Measurements from ENCODE around the gene TBC1D16.
A peak's percentile ranks its signal among the peaks of the same experiment; 100 is the strongest.

The TBC1D16 gene

DNA sequence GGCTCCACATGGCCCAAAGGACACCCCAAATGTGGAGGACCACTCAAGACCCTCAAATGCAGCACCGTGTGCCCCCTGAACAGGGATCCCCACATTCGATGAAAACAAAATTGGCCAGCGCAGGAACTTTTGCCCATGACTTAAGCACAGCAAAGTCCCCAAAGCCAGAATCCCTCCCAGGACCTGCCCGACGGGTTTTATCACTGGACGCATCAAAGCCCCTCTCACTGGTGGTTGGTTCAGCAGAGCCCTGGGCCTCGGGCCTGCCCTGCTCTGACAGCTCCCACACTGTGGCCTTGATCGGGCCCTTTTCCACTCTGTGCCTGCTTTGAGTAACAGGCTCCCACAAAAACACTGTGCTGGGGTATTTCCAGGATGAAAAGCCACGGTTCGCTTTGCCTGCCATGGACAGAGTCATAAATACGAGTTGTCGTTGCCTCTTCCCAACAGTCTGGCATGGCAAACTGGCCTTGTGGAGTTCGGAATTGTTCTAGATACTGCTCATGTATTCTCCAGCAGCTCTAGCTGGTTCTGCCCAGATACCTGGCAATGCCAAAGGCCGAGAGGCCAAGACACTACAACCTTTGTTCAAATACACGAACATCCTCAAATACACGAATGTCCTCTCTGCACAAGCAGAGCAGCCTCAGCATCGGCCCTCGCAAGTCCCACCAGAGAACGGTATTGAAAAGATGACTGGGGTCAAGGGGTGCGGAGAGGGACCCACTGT lies 46.4 kb downstream of the TBC1D16 start:
- Mint-ChIP-seq H3K36me3 (no peaks in the 10 kb centered on the region), H3K4me1 (peaks cover 30% of the 10 kb centered on the region), H3K27me3 (peaks cover 62% of the 10 kb centered on the region), H3K27ac (no peak overlapping the region), H3K4me3 (no peak overlapping the region), H3K9me3 (no peaks in the 10 kb centered on the region)
- no peak for DNase-seq
- CTCF ChIA-PET, result interaction anchor here (2.3 kb wide), 1 partner anchor 247 kb away, joined by 7 read pairs; no protein-coding TSS in a partner anchor

DNA sequence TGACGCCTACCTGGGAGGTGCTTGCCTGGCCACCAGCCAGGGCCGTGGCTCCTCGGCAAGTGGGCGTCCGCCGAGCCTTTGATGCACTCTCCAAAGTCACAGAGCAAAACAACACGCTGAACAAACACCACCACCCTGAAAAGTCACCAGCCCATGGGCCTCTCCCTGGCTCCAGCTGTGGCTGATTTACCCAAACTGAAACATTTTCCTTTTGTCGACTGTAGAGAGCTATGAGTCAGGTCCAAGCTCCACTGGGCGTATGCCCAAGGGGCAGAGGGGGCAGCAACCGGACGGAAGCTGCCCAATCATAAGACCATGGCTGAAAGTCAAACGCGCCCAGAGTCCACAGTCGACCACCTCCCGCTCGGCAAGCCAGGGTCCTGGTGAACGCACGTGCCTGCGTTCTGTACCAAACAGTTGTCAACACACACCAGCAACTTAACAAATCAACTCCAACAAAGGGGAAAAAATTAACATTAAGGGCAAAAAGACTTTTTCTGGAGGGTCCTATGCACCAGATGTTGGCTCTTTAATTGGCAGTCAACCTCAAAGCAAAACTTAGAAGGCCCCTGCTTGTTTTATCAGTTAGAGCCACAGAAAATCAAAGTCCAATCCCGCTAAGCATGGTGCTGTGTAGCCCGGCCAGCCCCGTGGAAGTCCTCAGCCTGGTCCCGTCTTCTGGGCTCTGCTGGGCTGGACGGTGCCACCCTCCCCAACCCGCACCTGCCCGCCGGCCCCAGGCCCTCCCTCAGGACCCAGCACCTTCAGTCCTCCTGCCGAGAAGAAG lies 47.3 kb downstream of the TBC1D16 start:
- H3K4me1 Mint-ChIP-seq, result peaks cover 21% of the 10 kb centered on the region
- no peak overlapping the region for H3K4me3 Mint-ChIP-seq
- H3K27me3 Mint-ChIP-seq, result peaks cover 66% of the 10 kb centered on the region
- DNase-seq, result no peak
- CTCF ChIA-PET, result no interaction called here
- no peaks in the 10 kb centered on the region for H3K36me3 Mint-ChIP-seq
- no peak overlapping the region for H3K27ac Mint-ChIP-seq
- no peaks in the 10 kb centered on the region for H3K9me3 Mint-ChIP-seq

DNA sequence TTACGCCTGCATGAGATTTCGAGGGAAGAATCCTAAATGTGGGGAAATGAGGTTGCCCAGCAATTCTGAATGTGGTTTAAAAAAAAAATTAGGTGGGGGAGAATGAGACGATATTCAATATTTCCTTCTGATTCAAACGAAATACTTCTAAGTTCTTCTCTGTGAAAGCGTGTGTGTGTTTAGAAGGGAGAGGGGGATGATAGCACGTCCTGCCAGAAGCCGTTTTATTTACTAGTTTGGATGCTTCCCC lies 47.8 kb downstream of the TBC1D16 start:
- H3K27ac Mint-ChIP-seq, result no peak overlapping the region
- H3K9me3 Mint-ChIP-seq, result no peaks in the 10 kb centered on the region
- peaks cover 16% of the 10 kb centered on the region for H3K4me1 Mint-ChIP-seq
- CTCF ChIA-PET, result no interaction called here
- peaks cover 67% of the 10 kb centered on the region for H3K27me3 Mint-ChIP-seq
- H3K36me3 Mint-ChIP-seq, result no peaks in the 10 kb centered on the region
- DNase-seq, result no peak
- H3K4me3 Mint-ChIP-seq, result no peak overlapping the region

DNA sequence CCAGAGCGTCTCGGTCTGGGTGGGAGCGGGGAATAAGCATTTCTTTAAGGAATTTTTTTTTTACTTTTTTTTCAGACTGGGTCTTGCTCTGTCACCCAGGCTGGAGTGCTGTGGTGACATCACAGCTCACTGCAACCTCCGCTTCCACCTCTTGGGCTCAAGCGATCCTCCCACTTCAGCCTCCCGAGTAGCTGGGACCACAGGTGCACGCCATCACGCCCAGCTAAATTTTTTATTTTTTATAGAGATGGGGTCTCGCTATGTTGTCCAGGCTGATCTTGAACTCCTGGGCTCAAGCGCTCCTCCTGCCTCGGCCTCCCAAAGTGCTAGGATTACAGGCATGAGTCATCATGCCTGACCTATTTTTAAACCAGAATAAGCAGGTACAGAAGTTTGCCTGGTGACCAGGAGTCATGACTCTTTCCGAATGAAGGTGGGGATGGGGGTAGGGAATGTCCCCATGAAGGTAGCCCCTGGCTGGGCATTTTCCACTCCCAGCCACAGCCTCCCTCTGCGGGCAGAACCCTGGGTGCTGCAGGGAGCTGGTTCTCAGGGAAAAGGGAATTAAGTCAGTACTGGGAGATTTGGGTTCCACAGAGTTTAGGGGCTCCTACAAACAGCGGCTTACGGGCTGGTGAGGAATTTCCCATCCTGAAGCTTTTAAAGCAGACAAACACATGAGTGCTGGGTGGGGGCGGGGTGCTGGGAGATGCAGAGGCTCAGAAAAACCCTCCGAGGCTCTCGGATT lies 48.3 kb downstream of the TBC1D16 start:
- CTCF ChIA-PET, result no interaction called here
- H3K36me3 Mint-ChIP-seq, result no peaks in the 10 kb centered on the region
- no peak overlapping the region for H3K27ac Mint-ChIP-seq
- DNase-seq, result no peak
- H3K9me3 Mint-ChIP-seq, result no peaks in the 10 kb centered on the region
- H3K4me1 Mint-ChIP-seq, result peaks cover 11% of the 10 kb centered on the region
- H3K27me3 Mint-ChIP-seq, result peaks cover 62% of the 10 kb centered on the region
- H3K4me3 Mint-ChIP-seq, result no peak overlapping the region

DNA sequence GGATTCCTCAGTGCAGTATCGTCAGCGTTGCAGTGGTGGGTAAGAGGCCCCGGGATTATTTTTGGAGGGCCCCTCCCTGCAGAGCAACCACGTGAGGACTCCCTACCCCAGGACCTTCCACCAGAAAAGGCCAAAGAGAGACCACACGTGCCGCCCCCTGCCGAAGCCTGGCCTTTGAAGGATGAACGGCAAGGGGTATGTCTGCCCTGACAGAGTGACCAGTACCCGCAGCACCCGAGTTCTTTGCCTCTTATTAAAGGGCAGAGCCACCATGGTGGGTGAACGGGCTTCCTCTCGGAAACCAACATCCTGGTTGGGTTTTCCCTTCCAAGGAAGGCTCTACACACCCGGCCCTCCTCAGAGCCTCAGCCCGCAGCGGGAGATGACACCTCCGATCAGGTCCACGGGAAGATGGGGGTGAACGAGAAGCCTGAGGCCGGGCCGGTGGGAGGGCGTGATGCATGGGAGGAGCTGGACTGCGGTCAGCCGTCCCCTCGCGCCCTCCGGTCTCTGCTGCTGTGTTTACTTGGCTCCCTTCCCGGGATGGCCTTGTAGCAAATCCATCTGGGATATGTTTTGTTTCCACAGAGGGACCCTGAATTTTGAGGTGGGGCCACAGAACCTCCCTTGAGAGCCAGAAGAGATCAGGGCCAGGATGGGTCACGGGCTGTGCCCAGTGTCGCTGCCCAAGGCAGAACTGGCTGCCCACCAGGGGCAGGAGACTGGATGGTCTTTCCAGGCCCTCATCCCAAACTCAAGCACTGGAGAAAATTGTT lies 49.1 kb downstream of the TBC1D16 start:
- H3K36me3 Mint-ChIP-seq, result no peaks in the 10 kb centered on the region
- peaks cover 8% of the 10 kb centered on the region for H3K4me1 Mint-ChIP-seq
- no peak for DNase-seq
- no peaks in the 10 kb centered on the region for H3K9me3 Mint-ChIP-seq
- no peak overlapping the region for H3K4me3 Mint-ChIP-seq
- CTCF ChIA-PET, result no interaction called here
- peaks cover 60% of the 10 kb centered on the region for H3K27me3 Mint-ChIP-seq
- no peak overlapping the region for H3K27ac Mint-ChIP-seq

DNA sequence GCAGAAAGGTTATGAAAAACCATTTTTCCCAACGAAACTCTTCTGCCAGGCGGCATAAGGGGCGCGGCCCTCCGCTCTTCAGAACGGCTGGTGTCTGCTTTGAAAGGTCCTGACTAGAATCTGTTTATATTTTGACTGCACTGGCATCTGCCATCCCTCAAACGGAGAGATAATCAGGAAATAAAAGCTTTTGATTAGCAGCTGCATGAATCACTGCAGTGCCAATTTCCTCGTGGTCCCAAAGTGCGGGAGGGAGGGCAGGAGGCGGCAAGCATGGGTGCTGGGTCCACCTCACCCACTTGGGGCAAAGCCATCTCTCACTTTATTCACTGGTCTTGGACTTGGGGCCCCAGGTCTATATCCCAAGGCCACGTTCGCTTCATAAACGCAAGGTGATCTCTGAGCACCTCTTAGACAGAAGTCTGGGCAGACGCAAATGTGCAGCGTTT lies 49.7 kb downstream of the TBC1D16 start:
- peaks cover 2% of the 10 kb centered on the region for H3K4me1 Mint-ChIP-seq
- H3K36me3 Mint-ChIP-seq, result no peaks in the 10 kb centered on the region
- no peak overlapping the region for H3K27ac Mint-ChIP-seq
- CTCF ChIA-PET, result no interaction called here
- DNase-seq, result no peak
- peaks cover 65% of the 10 kb centered on the region for H3K27me3 Mint-ChIP-seq
- H3K9me3 Mint-ChIP-seq, result no peaks in the 10 kb centered on the region
- no peak overlapping the region for H3K4me3 Mint-ChIP-seq

DNA sequence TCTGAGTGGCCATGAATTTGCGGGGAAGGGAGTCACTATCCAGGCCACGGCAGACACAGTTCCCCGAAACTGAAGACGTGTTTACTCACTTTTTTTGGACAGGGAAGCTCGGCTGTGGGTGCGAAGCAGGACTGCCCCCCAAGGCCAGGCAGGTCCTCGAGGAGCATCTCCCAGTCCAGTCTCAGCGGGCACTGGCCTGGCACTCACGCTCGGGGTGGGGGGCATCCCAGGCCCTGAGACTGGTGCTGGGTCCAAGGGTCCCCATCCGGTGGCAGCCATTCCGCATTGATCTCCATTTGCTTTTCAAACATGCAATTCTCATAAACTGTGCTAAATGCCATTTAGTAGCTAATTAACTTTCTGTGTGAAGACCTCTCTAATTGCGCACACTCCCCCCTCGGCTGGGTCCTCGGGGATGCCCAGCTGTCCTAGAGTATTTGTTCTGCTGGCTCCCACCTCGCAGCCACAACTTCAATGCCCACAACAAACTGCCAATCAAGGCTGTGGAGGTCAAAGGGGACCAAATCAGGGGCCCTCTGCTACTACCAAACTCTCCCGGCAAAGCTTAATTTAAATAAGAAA lies 50.2 kb downstream of the TBC1D16 start:
- H3K27me3 Mint-ChIP-seq, result peaks cover 60% of the 10 kb centered on the region
- no peak overlapping the region for H3K27ac Mint-ChIP-seq
- no peaks in the 10 kb centered on the region for H3K9me3 Mint-ChIP-seq
- H3K4me3 Mint-ChIP-seq, result no peak overlapping the region
- DNase-seq, result no peak
- H3K36me3 Mint-ChIP-seq, result no peaks in the 10 kb centered on the region
- CTCF ChIA-PET, result no interaction called here
- peaks cover 2% of the 10 kb centered on the region for H3K4me1 Mint-ChIP-seq

DNA sequence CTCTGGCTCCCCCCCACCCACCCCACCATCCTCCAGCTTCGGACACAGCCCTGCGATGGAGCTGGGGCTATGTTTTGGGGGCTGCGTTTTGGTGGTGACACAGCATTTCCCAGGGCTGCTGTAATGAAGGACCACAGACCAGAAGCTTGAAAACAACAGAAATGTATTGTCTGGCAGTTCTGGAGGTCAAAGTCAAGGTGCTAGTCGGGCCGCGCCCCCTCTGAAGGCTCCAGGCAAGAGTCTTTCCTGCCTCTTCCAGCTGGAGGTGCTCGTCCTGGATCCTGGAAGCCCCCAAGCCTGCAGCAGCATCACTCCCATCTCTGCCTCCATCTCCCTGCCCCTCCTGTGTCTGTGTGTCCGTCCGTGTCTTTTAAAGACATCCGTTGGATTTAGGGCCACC lies 50.8 kb downstream of the TBC1D16 start:
- Mint-ChIP-seq H3K27me3 (peaks cover 57% of the 10 kb centered on the region), H3K4me3 (no peak overlapping the region), H3K4me1 (peaks cover 2% of the 10 kb centered on the region), H3K27ac (no peak overlapping the region), H3K9me3 (no peaks in the 10 kb centered on the region), H3K36me3 (no peaks in the 10 kb centered on the region)
- DNase-seq, result peak; percentile 16
- CTCF ChIA-PET, result interaction anchor here (1.0 kb wide), 1 partner anchor 10 kb away, joined by 3 read pairs; no protein-coding TSS in a partner anchor

DNA sequence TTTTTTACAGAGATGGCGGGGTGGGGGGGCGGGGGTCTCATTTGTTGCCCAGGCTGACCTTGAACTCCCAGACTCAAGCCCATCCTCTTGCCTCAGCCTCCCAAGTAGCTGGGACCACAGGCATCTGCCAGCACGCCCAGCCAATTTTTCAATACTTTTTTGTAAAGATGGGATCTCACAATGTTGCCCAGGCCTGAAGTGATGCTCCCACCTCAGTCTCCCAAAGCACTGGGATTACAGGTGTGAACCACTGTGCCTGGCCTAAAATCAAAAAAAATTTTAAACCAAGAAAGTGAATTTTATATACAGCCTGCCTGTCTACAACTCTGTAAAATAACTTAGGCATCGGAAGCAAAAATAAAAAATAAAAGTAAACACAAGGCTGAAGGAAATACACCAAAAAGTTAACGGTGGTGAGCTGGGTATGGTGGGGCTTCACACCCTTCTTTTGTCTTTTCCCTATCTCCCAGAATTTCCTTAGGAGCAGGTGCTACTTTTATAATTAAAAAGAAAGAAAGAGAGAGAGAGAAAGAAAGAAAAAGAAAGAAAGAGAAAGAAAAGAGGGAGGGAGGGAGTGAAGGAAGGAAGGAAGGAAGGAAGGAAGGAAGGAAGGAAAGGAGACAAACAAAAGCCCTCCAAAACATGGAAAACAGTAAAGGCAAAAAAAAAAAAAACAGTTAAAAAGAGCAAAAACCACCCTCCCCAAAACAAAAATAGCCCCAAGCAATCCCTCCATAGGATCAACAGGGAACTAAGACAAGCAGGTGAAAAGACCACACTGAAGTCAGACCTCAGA lies 51.4 kb downstream of the TBC1D16 start:
- peaks cover 51% of the 10 kb centered on the region for H3K27me3 Mint-ChIP-seq
- H3K4me3 Mint-ChIP-seq, result no peak overlapping the region
- peak; percentile 18 for DNase-seq
- no peaks in the 10 kb centered on the region for H3K9me3 Mint-ChIP-seq
- CTCF ChIA-PET, result interaction anchor here (1.0 to 1.2 kb wide), 3 partner anchors 9 to 16 kb away, joined by 3 read pairs; no protein-coding TSS in a partner anchor
- H3K36me3 Mint-ChIP-seq, result no peaks in the 10 kb centered on the region
- H3K27ac Mint-ChIP-seq, result no peak overlapping the region
- H3K4me1 Mint-ChIP-seq, result peaks cover 2% of the 10 kb centered on the region

DNA sequence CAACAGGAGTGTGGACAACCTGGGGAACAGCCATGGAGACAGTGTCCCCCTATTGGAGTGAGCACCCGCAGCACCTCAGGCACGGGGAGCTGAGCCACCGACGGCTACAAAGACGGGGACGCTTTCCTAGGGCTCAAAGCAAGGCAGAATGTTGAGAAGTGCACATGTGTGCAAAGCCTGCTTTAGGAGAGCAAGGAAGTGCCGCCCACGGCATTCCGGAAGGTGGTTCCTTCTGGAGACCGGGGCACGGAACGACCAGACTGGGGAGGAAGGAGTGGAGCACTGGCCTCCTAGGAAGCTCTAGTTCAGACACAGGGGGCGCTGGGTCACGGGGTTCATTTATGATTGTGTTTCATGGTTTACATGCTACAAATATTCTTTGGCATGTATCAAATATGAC lies 52.2 kb downstream of the TBC1D16 start:
- CTCF ChIA-PET, result interaction anchor here (1.0 to 1.2 kb wide), 2 partner anchors 13 to 15 kb away, joined by 3 read pairs; no protein-coding TSS in a partner anchor
- Mint-ChIP-seq H3K4me1 (peaks cover 2% of the 10 kb centered on the region), H3K27ac (no peak overlapping the region), H3K36me3 (no peaks in the 10 kb centered on the region), H3K27me3 (peaks cover 43% of the 10 kb centered on the region), H3K9me3 (no peaks in the 10 kb centered on the region), H3K4me3 (no peak overlapping the region)
- DNase-seq, result peak; percentile 18

DNA sequence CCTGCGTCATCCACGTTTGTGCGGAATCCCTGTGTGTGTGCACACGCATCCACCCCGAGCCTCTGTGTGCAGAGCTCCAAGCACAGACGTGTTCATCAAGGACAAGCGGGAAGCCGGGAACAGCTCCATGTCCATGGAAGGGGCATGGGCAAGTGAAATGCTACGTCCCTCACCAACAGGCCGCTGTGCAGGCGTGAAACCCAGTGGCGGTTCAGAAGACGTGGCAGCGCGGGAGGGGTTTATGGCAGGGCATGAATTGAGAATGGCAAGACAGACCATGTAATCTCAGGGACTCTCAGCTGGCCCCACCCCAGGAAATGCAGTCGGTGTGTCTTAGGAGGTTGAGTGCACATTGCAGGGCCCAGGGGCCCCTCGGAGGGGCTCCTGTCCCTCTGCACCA lies 52.7 kb downstream of the TBC1D16 start:
- CTCF ChIA-PET, result interaction anchor here (1.0 to 1.2 kb wide), 2 partner anchors 12 to 14 kb away, joined by 3 read pairs; no protein-coding TSS in a partner anchor
- no peak overlapping the region for H3K27ac Mint-ChIP-seq
- peaks cover 38% of the 10 kb centered on the region for H3K27me3 Mint-ChIP-seq
- H3K9me3 Mint-ChIP-seq, result no peaks in the 10 kb centered on the region
- H3K4me3 Mint-ChIP-seq, result no peak overlapping the region
- H3K36me3 Mint-ChIP-seq, result no peaks in the 10 kb centered on the region
- peaks cover 2% of the 10 kb centered on the region for H3K4me1 Mint-ChIP-seq
- no peak for DNase-seq

DNA sequence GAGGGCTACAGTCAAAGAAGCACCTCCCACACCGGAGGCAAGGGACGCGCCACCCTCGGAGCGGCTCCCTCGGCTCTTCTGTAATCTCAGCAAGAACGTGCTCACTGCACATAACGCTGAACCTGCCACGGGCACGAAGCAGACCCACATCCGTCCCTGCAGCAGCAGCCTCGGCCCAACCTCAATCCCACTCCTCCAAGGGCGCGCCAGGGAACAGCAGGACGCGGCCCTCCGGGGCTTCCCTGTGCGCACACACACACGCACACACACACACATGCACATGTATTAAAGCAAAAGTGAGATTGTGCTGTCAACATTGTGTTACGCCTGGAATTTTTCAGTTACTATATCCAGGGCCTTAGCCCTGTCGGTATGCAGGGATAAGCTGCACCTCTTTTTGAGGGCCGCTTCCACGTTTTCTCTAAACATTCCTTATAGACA lies 54.0 kb downstream of the TBC1D16 start:
- Mint-ChIP-seq H3K9me3 (no peaks in the 10 kb centered on the region), H3K36me3 (no peaks in the 10 kb centered on the region), H3K4me1 (peaks cover 2% of the 10 kb centered on the region), H3K27me3 (peaks cover 30% of the 10 kb centered on the region), H3K27ac (no peak overlapping the region), H3K4me3 (no peak overlapping the region)
- no peak for DNase-seq
- CTCF ChIA-PET, result interaction anchor here (0.7 kb wide), 1 partner anchor 11 kb away, joined by 3 read pairs; no protein-coding TSS in a partner anchor

DNA sequence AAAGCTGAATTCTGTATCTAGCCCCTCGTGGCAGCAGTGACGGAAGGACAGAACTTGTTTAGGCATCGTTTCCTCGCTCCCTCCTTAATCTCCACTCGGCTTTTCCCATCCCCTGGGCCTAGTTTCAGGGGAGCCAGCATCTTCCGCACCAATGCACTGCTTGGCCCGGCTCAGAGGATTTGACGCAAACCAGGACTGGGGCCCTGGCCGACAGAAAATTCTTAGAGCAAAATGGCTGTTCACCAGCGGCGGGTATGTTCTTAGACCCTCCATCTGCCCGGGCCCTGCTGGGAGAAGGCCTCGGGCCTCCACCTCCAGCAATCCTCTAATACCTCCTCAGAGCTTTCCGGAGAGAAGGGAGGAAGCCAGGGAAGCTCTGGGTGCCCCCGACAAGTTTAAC lies 54.6 kb downstream of the TBC1D16 start:
- no peaks in the 10 kb centered on the region for H3K9me3 Mint-ChIP-seq
- H3K4me3 Mint-ChIP-seq, result no peak overlapping the region
- peaks cover 2% of the 10 kb centered on the region for H3K4me1 Mint-ChIP-seq
- no peak overlapping the region for H3K27ac Mint-ChIP-seq
- no peaks in the 10 kb centered on the region for H3K36me3 Mint-ChIP-seq
- peaks cover 26% of the 10 kb centered on the region for H3K27me3 Mint-ChIP-seq
- no peak for DNase-seq
- CTCF ChIA-PET, result no interaction called here
